HG02610 (cell line): Measurements from ENCODE around the gene DES.

Source experiments
- ATAC-seq: cut with Tn5 transposase; IDR thresholded peaks from one replicate; pipeline ENCODE4 v1.9.1; 2021; ENCODE audit warnings: mild to moderate bottlenecking, moderate library complexity; ENCODE audit not compliant: unreplicated experiment

The DES gene

DNA sequence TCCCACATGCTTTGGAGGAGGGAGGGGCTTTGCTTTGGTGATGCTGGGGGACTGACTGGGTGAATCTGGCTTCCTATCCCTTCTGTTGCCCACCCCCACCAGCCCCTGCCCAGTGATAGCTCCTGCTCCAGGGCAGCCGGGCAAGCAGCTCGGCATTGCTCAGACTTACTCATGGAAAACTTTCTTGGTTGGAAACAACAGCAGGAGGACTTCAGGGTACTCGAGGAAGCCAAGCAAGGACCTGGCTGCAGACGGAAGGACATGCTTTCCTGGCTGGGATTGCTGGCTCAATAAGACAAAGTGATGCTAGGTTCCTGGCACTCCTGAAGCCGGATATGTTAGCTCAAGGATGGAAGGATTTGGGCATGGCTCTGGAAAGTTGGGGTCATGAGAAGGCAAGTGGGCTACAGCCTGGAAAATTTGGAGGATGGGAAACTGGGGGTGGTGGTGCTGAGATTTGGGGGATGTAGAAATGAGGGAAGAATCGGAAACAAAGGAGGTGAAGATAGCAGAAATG lies 19.6 kb downstream of the DES start:
- ATAC-seq, result no peak

DNA sequence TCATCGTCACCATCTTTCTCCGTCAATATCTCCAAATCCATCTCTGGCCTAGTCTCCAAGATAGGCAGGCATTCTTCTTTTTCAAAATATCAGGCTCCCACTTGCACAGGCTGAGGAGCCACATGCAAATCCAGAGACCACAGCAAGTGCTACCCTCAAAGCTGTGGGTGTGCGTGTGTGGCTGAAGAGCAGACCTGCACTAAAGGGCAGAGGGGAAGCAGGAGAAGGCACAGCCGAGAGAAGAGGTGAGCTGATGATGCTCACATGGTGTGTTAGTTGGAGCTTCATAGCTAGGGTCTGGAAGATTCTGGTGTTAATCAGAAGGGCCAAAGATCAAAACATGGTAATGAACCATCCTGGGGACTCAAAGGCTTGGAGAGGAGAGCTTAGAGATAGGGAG lies 20.3 kb downstream of the DES start:
- no peak for ATAC-seq

DNA sequence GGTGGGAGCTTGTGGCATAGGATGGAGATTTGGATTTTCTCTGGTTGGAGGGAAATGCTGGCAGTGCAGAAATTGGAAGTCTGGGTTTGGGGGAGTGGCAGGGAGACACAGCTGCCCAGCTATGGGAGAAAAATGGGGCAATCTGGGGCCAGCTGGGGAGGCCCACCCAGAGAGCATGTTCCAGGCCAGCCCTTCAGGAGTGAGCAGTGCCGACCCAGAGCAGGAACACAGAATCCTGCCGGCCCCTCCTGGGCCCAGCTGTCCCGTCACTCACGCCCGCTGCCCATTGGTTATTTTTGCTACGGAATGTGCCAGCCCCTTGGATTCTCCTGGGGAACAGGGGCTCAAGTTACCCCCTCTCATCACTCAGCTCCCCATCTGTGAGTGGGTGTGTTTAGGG lies 21.3 kb downstream of the DES start:
- ATAC-seq, result no peak

- no peak for ATAC-seq
Observed at GRCh38 chr2:219440388-219441256, 22.4 kb downstream of the DES start.

GRCh38 chr2:219441451-219442255 lies 23.5 kb downstream of the DES start:
- ATAC-seq, result no peak

DNA sequence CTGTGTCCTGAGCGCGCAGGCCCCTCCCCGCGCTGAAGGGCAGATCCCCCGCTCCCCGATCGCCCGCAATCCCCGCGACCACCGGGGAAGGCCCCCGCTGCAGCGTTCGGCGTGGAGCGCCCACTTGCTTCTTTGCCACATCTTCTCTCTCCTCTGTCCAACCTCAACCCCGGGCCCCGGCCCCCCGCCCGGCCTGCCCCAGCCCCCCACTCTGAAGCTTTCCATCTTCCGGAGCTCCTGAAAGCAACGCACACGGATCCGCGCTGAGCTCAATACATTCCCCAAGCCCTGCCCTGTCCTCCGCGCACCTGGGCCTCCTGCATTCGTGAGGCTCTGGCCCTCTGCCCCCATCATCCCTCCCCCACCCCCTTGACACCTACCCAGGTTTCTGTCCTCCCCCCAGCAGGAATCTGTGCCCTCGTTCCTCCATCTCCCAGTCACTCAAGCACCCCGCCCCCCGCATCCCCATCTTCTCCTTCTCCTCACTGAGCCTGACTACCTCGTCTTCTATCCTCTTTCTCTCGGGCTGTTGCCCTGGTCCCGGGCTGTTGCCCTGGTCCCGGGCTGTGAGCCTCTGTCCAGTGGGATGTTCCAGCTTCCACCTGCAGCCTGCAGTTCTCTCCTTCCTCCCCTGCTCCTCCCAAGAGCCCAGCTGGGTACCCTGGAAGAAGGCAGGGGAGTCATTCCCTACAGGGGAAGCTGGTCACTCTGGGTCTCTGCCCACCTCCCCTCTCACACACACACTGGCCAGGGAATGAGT lies 24.3 kb downstream of the DES start:
- ATAC-seq, result no peak

- no peak for ATAC-seq
Observed at GRCh38 chr2:219443016-219443696, 25.0 kb downstream of the DES start.

DNA sequence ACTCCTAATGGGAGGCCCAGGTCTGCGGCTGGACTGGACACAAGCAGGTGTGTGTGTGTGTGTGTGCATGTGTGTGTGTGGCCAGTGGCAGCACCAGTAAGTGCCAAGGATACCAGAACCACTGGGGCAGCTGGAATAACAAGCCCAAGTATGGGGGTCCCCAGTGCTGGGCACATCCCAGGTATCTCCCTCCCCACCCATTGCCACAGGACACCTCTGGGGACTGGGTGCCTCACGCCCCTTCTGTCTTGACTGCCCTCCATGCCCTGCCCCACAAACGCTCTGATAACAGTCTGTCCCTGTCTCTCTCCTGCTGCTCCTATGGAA lies 25.5 kb downstream of the DES start:
- no peak for ATAC-seq

DNA sequence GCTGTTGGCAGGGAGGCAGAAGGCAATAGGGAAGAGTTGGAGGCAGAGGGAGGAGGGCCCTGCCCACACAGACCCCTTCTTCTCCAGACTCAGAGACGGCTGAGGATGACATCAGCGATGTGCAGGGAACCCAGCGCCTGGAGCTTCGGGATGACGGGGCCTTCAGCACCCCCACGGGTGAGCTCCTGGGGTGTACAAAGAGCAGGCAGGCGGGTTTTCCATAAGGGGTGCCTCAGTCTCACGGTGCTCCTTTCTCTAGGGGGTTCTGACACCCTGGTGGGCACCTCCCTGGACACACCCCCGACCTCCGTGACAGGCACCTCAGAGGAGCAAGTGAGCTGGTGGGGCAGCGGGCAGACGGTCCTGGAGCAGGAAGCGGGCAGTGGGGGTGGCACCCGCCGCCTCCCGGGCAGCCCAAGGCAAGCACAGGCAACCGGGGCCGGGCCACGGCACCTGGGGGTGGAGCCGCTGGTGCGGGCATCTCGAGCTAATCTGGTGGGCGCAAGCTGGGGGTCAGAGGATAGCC lies 26.5 kb downstream of the DES start:
- no peak for ATAC-seq

DNA sequence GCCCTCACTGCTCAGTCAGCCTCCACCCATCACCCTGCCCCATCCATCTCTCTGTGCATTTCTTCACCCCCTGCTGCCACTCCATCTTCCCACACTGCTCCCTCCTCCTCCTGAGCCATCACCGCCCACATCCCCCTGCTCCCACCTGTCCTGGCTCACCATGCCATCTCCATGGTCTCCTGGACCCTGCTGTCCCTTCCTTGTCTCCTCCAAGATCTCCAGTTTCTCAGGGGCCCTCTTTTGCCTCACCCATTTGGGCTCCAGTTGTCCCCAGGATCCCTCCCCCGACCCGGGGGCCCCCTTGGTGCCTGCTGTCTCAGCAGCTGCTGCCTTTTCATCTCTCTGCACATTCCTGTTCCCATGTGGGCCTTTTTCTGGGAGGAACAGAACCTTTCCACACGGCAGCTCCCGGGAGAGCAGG lies 27.1 kb downstream of the DES start:
- no peak for ATAC-seq

DNA sequence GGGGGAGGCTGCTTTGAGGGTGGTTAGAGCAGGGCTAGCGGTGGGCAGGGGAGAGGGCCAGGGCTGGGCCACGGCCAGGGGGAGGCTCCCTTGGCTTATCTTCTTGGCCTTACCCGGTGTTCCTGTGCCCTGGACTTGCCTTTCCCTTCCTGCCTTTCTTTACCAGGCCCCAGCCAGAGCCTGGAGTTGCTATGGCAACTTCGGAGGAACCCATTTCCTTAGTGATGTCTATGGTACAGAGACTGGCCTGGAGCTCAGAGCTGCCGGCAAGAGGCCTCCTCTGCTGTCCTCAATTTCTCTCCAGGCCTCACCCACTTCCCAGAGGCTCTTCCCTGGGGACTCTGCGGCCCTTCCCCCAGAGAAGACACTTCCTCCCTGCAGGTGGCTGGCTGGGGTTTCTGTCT lies 27.9 kb downstream of the DES start:
- no peak for ATAC-seq

DNA sequence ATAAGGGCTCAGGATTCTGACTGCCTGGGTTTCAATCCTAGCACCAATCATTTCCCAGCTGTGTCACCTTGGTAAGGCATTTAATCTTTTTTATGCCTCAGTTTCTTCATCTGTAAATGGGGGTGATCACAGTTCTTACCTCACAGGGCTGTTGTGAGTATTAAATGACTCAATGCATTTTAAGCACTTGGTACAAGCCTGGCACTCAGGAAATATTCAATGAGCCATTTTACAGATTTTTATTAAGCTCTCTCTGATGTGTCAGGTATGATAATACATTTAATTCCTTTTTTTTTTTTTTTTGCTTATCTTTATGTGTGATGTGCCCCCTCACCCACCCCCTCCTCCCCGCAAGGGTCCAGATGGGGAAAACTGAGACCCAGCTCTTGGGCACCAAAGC lies 28.5 kb downstream of the DES start:
- ATAC-seq, result no peak

DNA sequence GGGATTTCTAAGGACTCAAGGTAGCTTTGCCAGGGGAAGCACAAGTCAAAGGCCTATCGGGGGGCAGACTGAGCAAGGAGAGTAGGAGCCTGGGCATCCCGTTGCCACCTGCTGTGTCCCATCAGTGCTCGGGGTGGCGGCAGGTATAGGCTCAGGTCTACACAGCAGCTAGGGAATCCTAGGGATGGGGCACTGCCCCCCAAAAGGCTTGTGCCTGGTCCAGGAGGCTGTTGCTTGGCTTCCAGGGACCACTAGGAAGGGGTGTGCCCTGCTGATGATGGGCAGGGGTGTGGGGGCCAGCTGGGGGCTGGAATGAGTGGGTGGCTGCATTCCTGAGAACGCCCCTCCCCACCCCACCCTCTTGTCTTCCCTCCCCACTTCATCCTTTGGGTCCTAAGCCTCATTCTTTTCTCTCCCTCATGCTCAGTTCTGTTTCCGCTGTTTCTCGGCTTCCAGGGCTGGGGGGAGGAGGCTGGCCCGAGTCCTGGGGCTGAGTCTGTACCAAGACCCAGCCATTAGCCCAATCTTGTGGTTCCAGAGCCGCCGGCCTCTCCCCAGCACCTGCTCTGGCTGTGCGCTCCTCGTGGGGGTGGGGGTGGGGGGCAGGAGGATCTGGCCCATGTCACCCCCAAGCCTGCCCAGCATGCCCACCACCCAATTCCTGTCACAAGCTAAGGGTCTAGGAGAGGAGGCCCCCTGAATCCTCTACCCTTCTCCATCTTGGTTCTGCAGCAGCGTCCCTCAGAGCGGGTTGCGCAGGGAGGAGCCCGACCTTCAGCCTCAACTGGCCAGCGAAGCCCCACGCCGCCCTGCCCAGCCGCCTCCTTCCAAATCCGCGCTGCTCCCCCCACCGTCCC lies 29.3 kb downstream of the DES start:
- ATAC-seq, result no peak

DNA sequence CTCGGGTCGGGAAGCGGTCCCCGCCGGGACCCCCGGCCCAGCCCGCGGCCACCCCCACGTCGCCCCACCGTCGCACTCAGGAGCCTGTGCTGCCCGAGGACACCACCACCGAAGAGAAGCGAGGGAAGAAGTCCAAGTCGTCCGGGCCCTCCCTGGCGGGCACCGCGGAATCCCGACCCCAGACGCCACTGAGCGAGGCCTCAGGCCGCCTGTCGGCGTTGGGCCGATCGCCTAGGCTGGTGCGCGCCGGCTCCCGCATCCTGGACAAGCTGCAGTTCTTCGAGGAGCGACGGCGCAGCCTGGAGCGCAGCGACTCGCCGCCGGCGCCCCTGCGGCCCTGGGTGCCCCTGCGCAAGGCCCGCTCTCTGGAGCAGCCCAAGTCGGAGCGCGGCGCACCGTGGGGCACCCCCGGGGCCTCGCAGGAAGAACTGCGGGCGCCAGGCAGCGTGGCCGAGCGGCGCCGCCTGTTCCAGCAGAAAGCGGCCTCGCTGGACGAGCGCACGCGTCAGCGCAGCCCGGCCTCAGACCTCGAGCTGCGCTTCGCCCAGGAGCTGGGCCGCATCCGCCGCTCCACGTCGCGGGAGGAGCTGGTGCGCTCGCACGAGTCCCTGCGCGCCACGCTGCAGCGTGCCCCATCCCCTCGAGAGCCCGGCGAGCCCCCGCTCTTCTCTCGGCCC lies 30.1 kb downstream of the DES start:
- no peak for ATAC-seq

GRCh38 chr2:219448776-219449341 lies 30.7 kb downstream of the DES start:
- ATAC-seq, result no peak

GRCh38 chr2:219449609-219450008 lies 31.4 kb downstream of the DES start:
- ATAC-seq, result no peak

- no peak for ATAC-seq
Observed at GRCh38 chr2:219451661-219452360, 33.6 kb downstream of the DES start.
